NB4 (cell line): ENCODE data around the gene OVOL2.

Experiments
- CTCF ChIP-seq: IDR thresholded peaks from one replicate; pipeline ENCODE4 v1.5.1; 2012; ENCODE audit warnings: low read depth, low read length
- POLR2A ChIP-seq: IDR thresholded peaks from 2 replicates; pipeline ENCODE4 v1.6.1; 2011; ENCODE audit warnings: mild to moderate bottlenecking; ENCODE audit not compliant: insufficient read length; ENCODE audit errors: extremely low read depth

GRCh38 chr20:18050628-18051027 is 7.1 kb downstream of the OVOL2 start:
- TF ChIP-seq POLR2A (no peak), CTCF (no peak)
